Transverse colon (tissue), 4 donors: ENCODE data around the gene PPP2R2C. TPM values are rescaled to one million over a fixed set of nuclear protein-coding genes. Genes with fewer than 3 reads are reported as not detected.

ENCODE experiments used
- DNase-seq: peaks from one replicate; pipeline ENCODE4 v3.0.0-alpha.2; 2019
- H3K27ac ChIP-seq, 4 donors: fragments of 200-600 bp; sonication (generic); 2 replicates each; pipeline ENCODE4 v1.5.1; 2016 to 2018; ENCODE audit warnings: inconsistent platforms in 4 of 4
- H3K27me3 ChIP-seq: fragments of 200-600 bp; sonication (generic); 2 replicates; pipeline ENCODE4 v1.5.1; 2017; ENCODE audit warnings: inconsistent platforms
- H3K36me3 ChIP-seq, 4 donors: fragments of 200-600 bp; sonication (generic); 2 replicates each; pipeline ENCODE4 v1.5.1; 2017 to 2019; ENCODE audit warnings: inconsistent platforms in 4 of 4
- H3K4me1 ChIP-seq, 4 donors: fragments of 200-600 bp; sonication (generic); 2 replicates each; pipeline ENCODE4 v1.5.1; 2017 to 2020; ENCODE audit warnings: inconsistent platforms in 4 of 4
- H3K4me3 ChIP-seq, 4 donors: fragments of 200-600 bp; sonication (generic); 1 replicate in 1 of 4; 2 replicates in 3 of 4; pipeline versions ENCODE4 v1.5.1 to v1.6.1; 2017 to 2019; ENCODE audit warnings: inconsistent platforms in 4 of 4
- H3K9me3 ChIP-seq, 2 donors: fragments of 200-600 bp; sonication (generic); 2 replicates each; pipeline ENCODE4 v1.5.1; 2017 to 2019; ENCODE audit warnings: inconsistent platforms in 2 of 2
- CTCF ChIP-seq, 5 experiments: fragments of 200-600 bp in 3 of 5; fragments of 450-650 bp in 2 of 5; sonication (generic) in 3 of 5; IDR thresholded peaks; 1 replicate in 2 of 5; 2 replicates in 3 of 5; pipeline ENCODE4 v1.5.1; 2016 to 2017; ENCODE audit warnings: antibody characterized with exemption in 5 of 5, inconsistent platforms in 3 of 5, mild to moderate bottlenecking in 2 of 5, moderate library complexity in 1 of 5
- EP300 ChIP-seq: sonication (generic); formaldehyde crosslinking; IDR thresholded peaks from one replicate; pipeline ENCODE4 v1.6.1; 2017; ENCODE audit warnings: antibody characterized with exemption, low read depth
- POLR2A ChIP-seq: fragments of 450-650 bp; IDR thresholded peaks from one replicate; pipeline ENCODE4 v1.6.1; 2016; ENCODE audit warnings: antibody characterized with exemption, mild to moderate bottlenecking, moderate library complexity
- POLR2AphosphoS5 ChIP-seq, 3 donors: sonication (generic); formaldehyde crosslinking; IDR thresholded peaks; one replicate each; pipeline ENCODE4 v1.6.1; 2016; ENCODE audit warnings: antibody characterized with exemption in 3 of 3
- WGBS, 2 donors: methylation state at CpG; one replicate each; pipeline ENCODE4 v1.1.5; 2018; ENCODE audit warnings: low coverage in 1 of 2; 5-methylcytosine and 5-hydroxymethylcytosine counted together
- in situ Hi-C, 4 donors: fragments of 200-750 bp; cut with MboI; loops; one replicate each; pipeline versions ENCODE4 v1.15.0 to v1.15.1; 2017; ENCODE audit warnings: low sequenced_read_pairs in 3 of 4, low pct_ligation_motif_present in 1 of 4, low pct_unique_long_range_greater_than_20kb in 1 of 4
- intact Hi-C: fragments of 100-400 bp; cut with DNase I; formaldehyde crosslinking; loops from one replicate; pipeline ENCODE4 v1.15.1; 2023; ENCODE audit warnings: low total_unique reads
- total RNA-seq, 4 donors: library from RNA; depleted of rRNA; stranded (reverse); fragments of >200 nt; gene quantifications; one replicate each; pipeline ENCODE4 v1.1.0, GENCODE V29; 2016

The PPP2R2C gene
- total RNA-seq, 4 donors from 2014 or later = 0.27 to 8.8 (median 1.7) TPM

GRCh38 chr4:6349896-6350603 is 122.4 kb downstream of the PPP2R2C start:
- H3K4me1 ChIP-seq = no peaks in the 10 kb centered on the region
- DNase-seq = no peak
- H3K9me3 ChIP-seq = no peaks in the 10 kb centered on the region
- 53 to 68% methylated on average over 5 to 19 of the region's 19 CpGs for WGBS, 2 donors
- no peak overlapping the region for H3K27ac ChIP-seq
- peaks cover 13% of the 10 kb centered on the region for H3K27me3 ChIP-seq
- no peak for TF ChIP-seq POLR2AphosphoS5 (IDR thresholded peaks at IDR 0.05)
- TF ChIP-seq POLR2A = no peak
- no peak for TF ChIP-seq CTCF (IDR thresholded peaks at IDR 0.05)
- TF ChIP-seq EP300 = no peak
- intact Hi-C loops = no loop called here
- no peak overlapping the region for H3K4me3 ChIP-seq
- no peaks in the 10 kb centered on the region for H3K36me3 ChIP-seq
- in situ Hi-C loops = no loop called here

- no peaks in the 10 kb centered on the region for H3K4me1 ChIP-seq
- in situ Hi-C loops (no loop called here), intact Hi-C loops (no loop called here)
- H3K9me3 ChIP-seq = no peaks in the 10 kb centered on the region
- H3K36me3 ChIP-seq = no peaks in the 10 kb centered on the region
- DNase-seq = no peak
- H3K4me3 ChIP-seq = no peak overlapping the region
- TF ChIP-seq POLR2AphosphoS5 (IDR thresholded peaks at IDR 0.05) (no peak), POLR2A (no peak), CTCF (IDR thresholded peaks at IDR 0.05) (no peak), EP300 (no peak)
- peaks cover 13% of the 10 kb centered on the region for H3K27me3 ChIP-seq
- WGBS, 2 donors = 40 to 76% methylated on average over 1 to 4 of the region's 4 CpGs
- no peak overlapping the region for H3K27ac ChIP-seq
Observed at GRCh38 chr4:6348408-6348807, 124.0 kb downstream of the PPP2R2C start.

GRCh38 chr4:6347511-6348045 is 124.8 kb downstream of the PPP2R2C start:
- no peak overlapping the region for H3K4me3 ChIP-seq
- TF ChIP-seq EP300 = no peak
- no peak for TF ChIP-seq POLR2A
- no peak for TF ChIP-seq CTCF (IDR thresholded peaks at IDR 0.05)
- no peaks in the 10 kb centered on the region for H3K36me3 ChIP-seq
- peaks cover 14% of the 10 kb centered on the region for H3K27me3 ChIP-seq
- no peak for DNase-seq
- no peaks in the 10 kb centered on the region for H3K9me3 ChIP-seq
- H3K27ac ChIP-seq = no peak overlapping the region
- 89% methylated on average over 17 of the region's 17 CpGs; no CpG with 5 or more reads in 1 of the 2 donors for WGBS, 2 donors
- in situ Hi-C loops = no loop called here
- intact Hi-C loops = no loop called here
- H3K4me1 ChIP-seq = no peaks in the 10 kb centered on the region

GRCh38 chr4:6346373-6347110 is 125.9 kb downstream of the PPP2R2C start:
- DNase-seq = no peak
- in situ Hi-C loops = no loop called here
- TF ChIP-seq CTCF (IDR thresholded peaks at IDR 0.05) = no peak
- TF ChIP-seq POLR2AphosphoS5 (IDR thresholded peaks at IDR 0.05) = no peak
- TF ChIP-seq EP300 = no peak
- TF ChIP-seq POLR2A = no peak
- no peak overlapping the region for H3K27ac ChIP-seq
- H3K4me3 ChIP-seq = no peak overlapping the region
- no peaks in the 10 kb centered on the region for H3K4me1 ChIP-seq
- no peaks in the 10 kb centered on the region for H3K9me3 ChIP-seq
- H3K27me3 ChIP-seq = peaks cover 19% of the 10 kb centered on the region
- intact Hi-C loops = no loop called here
- no peaks in the 10 kb centered on the region for H3K36me3 ChIP-seq
- WGBS, 2 donors = 83 to 86% methylated on average over 1 to 16 of the region's 16 CpGs
